SK-N-SH treated with all-trans-retinoic acid at 6 μM for 48 hours (cell line): ENCODE results near the gene VMA21.

ENCODE experiments used
- ATAC-seq: fragments of 200-7000 bp; cut with Tn5 transposase; 3 replicates; pipeline ENCODE4 v1.9.1; 2020; ENCODE audit warnings: mild to moderate bottlenecking, moderate library complexity
- ARNTL ChIP-seq: fragments of 450-650 bp; formaldehyde crosslinking; IDR thresholded peaks from 2 replicates; pipeline ENCODE4 v1.5.0; 2020; ENCODE audit warnings: low read depth, mild to moderate bottlenecking, moderate library complexity, borderline replicate concordance
- BACH2 ChIP-seq: fragments of 250-450 bp; sonication (Bioruptor Pico); IDR thresholded peaks from 2 replicates; pipeline ENCODE4 v1.9.0; 2021; ENCODE audit warnings: mild to moderate bottlenecking, borderline replicate concordance
- CREB5 ChIP-seq: fragments of 250-450 bp; sonication (Bioruptor Pico); IDR thresholded peaks from 2 replicates; pipeline ENCODE4 v1.5.1; 2020; ENCODE audit warnings: low read depth, mild to moderate bottlenecking, moderate library complexity
- CSDC2 ChIP-seq: fragments of 250-450 bp; sonication (Bioruptor Pico); IDR thresholded peaks from 2 replicates; pipeline ENCODE4 v1.5.0; 2020; ENCODE audit warnings: mild to moderate bottlenecking, moderate library complexity
- ISL1 ChIP-seq: fragments of 250-450 bp; sonication (Bioruptor Pico); IDR thresholded peaks from 2 replicates; pipeline ENCODE4 v2.1.2; 2022; ENCODE audit warnings: mild to moderate bottlenecking, moderate library complexity
- OSR1 ChIP-seq: fragments of 250-450 bp; sonication (Bioruptor Pico); IDR thresholded peaks from 2 replicates; pipeline ENCODE4 v1.8.0; 2022; ENCODE audit warnings: moderate library complexity, mild to moderate bottlenecking, inconsistent platforms
- PPARA ChIP-seq: fragments of 250-450 bp; sonication (Bioruptor Pico); IDR thresholded peaks from 2 replicates; pipeline ENCODE4 v1.5.0; 2020; ENCODE audit warnings: mild to moderate bottlenecking, borderline replicate concordance
- RARB ChIP-seq: fragments of 250-450 bp; sonication (Bioruptor Pico); IDR thresholded peaks from 2 replicates; pipeline ENCODE4 v1.8.0; 2021; ENCODE audit warnings: mild to moderate bottlenecking, moderate library complexity
- SNAI2 ChIP-seq: fragments of 250-450 bp; sonication (Bioruptor Pico); IDR thresholded peaks from 2 replicates; pipeline ENCODE4 v1.5.0; 2020; ENCODE audit warnings: mild to moderate bottlenecking, moderate library complexity
- TOX ChIP-seq: fragments of 250-450 bp; sonication (Bioruptor Pico); IDR thresholded peaks from 2 replicates; pipeline ENCODE4 v1.8.0; 2021; ENCODE audit warnings: mild to moderate bottlenecking, moderate library complexity, borderline replicate concordance
- ZC3H10 ChIP-seq: fragments of 250-450 bp; sonication (Bioruptor Pico); IDR thresholded peaks from 2 replicates; pipeline ENCODE4 v1.5.1; 2021; ENCODE audit warnings: mild to moderate bottlenecking, moderate library complexity
- ZFP3 ChIP-seq: fragments of 250-450 bp; sonication (Bioruptor Pico); IDR thresholded peaks from 2 replicates; pipeline ENCODE4 v1.5.0; 2020; ENCODE audit warnings: mild to moderate bottlenecking, moderate library complexity
- ZFP30 ChIP-seq: fragments of 450-650 bp; formaldehyde crosslinking; IDR thresholded peaks from 2 replicates; pipeline ENCODE4 v1.5.0; 2022; ENCODE audit warnings: mild to moderate bottlenecking, moderate library complexity
- ZNF565 ChIP-seq: fragments of 450-650 bp; formaldehyde crosslinking; conservative IDR thresholded peaks from 2 replicates; pipeline ENCODE4 v1.5.0; 2020; ENCODE audit warnings: low read depth, mild to moderate bottlenecking, moderate library complexity
- ZNF8 ChIP-seq: fragments of 450-650 bp; formaldehyde crosslinking; IDR thresholded peaks from 2 replicates; pipeline ENCODE4 v1.5.0; 2020; ENCODE audit warnings: mild to moderate bottlenecking, moderate library complexity
- TF ChIP-seq, protein P1 (sequence below): fragments of 250-450 bp; sonication (Bioruptor Pico); IDR thresholded peaks from 2 replicates; pipeline ENCODE4 v1.5.0; 2020; ENCODE audit warnings: mild to moderate bottlenecking, moderate library complexity
- TF ChIP-seq, protein P2 (sequence below): fragments of 250-450 bp; sonication (Bioruptor Pico); IDR thresholded peaks from 2 replicates; pipeline ENCODE4 v1.8.0; 2020; ENCODE audit warnings: mild to moderate bottlenecking, moderate library complexity, borderline replicate concordance
- TF ChIP-seq, protein P3 (sequence below): fragments of 250-450 bp; sonication (Bioruptor Pico); IDR thresholded peaks from 2 replicates; pipeline ENCODE4 v1.8.0; 2021; ENCODE audit warnings: low read depth, mild to moderate bottlenecking, moderate library complexity, borderline replicate concordance
- TF ChIP-seq, protein P4 (sequence below): fragments of 250-450 bp; sonication (Bioruptor Pico); IDR thresholded peaks from 2 replicates; pipeline ENCODE4 v1.5.1; 2021; ENCODE audit warnings: mild to moderate bottlenecking, moderate library complexity

The VMA21 gene

DNA sequence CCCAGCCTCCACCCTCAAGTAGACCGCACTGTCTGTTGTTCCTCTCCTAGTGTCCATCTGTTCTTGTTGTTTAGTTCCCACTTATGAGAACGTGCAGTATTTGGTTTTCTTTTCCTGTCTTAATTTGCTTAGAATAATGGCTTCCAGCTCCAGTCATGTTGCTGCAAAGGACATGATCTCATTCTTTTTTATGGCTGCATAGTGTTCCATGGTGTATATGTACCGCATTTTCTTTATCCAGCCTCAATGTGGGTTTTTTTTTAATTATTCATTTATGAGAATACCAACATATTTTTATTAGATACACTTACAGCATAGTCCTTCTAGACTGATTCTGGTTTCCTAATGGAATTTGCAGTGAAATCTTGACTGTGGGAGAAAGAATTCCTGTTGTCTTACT lies 1.3 kb downstream of the VMA21 start:
- TF ChIP-seq PPARA (CRISPR knock-in tag) (no peak), ZNF8 (CRISPR knock-in tag) (peak; percentile 81; the same call in 1 of the 2 replicates)
- no peak for ATAC-seq

DNA sequence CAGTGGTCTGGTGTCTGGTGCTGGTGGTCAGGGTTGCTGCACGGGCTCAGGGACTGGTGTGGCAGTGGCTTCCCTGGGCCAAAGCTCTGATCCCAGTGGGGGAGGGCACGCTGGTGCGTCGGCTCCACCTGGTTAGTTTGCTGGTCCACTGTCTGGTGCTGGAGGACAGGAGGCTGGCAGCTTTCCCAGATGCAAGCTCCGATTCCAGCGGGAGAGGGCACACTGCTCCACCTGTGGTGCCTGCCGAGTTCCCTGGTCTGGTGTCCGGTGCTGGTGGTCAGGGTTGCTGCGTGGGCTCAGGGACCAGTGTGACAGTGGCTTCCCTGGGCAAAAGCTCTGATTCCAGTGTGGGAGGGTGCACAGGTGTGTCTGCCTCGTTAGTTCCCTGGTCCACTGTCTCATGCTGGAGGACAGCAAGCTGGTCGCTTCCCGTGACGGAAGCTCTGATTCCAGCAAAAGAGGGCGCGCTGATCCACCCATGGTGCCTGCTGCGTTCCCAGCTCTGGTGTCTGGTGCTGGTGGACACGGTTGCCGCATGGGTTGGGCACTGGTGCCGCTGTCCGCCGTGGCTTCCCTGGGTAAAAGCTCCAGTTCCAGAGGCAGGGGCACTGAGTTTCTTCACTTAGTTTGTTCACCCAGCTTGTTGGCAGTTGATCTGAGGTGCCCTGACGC lies 5.8 kb downstream of the VMA21 start:
- TF ChIP-seq, protein P1, sequence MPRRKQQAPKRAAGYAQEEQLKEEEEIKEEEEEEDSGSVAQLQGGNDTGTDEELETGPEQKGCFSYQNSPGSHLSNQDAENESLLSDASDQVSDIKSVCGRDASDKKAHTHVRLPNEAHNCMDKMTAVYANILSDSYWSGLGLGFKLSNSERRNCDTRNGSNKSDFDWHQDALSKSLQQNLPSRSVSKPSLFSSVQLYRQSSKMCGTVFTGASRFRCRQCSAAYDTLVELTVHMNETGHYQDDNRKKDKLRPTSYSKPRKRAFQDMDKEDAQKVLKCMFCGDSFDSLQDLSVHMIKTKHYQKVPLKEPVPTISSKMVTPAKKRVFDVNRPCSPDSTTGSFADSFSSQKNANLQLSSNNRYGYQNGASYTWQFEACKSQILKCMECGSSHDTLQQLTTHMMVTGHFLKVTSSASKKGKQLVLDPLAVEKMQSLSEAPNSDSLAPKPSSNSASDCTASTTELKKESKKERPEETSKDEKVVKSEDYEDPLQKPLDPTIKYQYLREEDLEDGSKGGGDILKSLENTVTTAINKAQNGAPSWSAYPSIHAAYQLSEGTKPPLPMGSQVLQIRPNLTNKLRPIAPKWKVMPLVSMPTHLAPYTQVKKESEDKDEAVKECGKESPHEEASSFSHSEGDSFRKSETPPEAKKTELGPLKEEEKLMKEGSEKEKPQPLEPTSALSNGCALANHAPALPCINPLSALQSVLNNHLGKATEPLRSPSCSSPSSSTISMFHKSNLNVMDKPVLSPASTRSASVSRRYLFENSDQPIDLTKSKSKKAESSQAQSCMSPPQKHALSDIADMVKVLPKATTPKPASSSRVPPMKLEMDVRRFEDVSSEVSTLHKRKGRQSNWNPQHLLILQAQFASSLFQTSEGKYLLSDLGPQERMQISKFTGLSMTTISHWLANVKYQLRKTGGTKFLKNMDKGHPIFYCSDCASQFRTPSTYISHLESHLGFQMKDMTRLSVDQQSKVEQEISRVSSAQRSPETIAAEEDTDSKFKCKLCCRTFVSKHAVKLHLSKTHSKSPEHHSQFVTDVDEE (CRISPR knock-in tag) = no peak
- TF ChIP-seq ISL1 (CRISPR knock-in tag) (no peak), BACH2 (CRISPR knock-in tag) (no peak), CSDC2 (no peak), OSR1 (CRISPR knock-in tag) (no peak)
- TF ChIP-seq, protein P2, sequence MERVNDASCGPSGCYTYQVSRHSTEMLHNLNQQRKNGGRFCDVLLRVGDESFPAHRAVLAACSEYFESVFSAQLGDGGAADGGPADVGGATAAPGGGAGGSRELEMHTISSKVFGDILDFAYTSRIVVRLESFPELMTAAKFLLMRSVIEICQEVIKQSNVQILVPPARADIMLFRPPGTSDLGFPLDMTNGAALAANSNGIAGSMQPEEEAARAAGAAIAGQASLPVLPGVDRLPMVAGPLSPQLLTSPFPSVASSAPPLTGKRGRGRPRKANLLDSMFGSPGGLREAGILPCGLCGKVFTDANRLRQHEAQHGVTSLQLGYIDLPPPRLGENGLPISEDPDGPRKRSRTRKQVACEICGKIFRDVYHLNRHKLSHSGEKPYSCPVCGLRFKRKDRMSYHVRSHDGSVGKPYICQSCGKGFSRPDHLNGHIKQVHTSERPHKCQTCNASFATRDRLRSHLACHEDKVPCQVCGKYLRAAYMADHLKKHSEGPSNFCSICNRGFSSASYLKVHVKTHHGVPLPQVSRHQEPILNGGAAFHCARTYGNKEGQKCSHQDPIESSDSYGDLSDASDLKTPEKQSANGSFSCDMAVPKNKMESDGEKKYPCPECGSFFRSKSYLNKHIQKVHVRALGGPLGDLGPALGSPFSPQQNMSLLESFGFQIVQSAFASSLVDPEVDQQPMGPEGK (CRISPR knock-in tag) = no peak
- TF ChIP-seq, protein P3, sequence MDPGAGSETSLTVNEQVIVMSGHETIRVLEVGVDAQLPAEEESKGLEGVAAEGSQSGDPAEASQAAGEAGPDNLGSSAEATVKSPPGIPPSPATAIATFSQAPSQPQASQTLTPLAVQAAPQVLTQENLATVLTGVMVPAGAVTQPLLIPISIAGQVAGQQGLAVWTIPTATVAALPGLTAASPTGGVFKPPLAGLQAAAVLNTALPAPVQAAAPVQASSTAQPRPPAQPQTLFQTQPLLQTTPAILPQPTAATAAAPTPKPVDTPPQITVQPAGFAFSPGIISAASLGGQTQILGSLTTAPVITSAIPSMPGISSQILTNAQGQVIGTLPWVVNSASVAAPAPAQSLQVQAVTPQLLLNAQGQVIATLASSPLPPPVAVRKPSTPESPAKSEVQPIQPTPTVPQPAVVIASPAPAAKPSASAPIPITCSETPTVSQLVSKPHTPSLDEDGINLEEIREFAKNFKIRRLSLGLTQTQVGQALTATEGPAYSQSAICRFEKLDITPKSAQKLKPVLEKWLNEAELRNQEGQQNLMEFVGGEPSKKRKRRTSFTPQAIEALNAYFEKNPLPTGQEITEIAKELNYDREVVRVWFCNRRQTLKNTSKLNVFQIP = no peak
- ATAC-seq = peak; percentile 68

DNA sequence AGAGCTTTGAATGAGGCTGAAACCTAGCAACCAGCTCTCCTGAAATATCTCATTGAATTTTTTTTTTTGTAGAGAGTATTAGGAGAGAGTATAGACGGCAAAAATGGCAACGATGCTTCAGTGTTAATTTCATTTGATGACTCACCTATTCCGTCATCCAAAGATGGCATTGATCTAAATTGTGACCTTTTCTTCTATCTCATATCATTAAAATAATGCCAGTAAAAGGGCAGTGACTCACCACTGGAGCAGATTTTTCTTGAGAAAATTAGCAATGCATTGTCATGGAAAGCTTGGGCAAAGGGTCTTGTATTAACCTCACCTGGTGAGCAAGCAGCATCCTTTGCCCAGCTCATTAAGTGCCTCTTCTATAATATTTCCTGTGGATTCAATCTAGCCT lies 19.6 kb downstream of the VMA21 start:
- ATAC-seq = peak; percentile 30; the same call in 2 of the 3 replicates

More for the DNA sequence above, 19.6 kb downstream of the VMA21 start:
- TF ChIP-seq, protein P4, sequence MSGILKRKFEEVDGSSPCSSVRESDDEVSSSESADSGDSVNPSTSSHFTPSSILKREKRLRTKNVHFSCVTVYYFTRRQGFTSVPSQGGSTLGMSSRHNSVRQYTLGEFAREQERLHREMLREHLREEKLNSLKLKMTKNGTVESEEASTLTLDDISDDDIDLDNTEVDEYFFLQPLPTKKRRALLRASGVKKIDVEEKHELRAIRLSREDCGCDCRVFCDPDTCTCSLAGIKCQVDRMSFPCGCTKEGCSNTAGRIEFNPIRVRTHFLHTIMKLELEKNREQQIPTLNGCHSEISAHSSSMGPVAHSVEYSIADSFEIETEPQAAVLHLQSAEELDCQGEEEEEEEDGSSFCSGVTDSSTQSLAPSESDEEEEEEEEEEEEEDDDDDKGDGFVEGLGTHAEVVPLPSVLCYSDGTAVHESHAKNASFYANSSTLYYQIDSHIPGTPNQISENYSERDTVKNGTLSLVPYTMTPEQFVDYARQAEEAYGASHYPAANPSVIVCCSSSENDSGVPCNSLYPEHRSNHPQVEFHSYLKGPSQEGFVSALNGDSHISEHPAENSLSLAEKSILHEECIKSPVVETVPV (CRISPR knock-in tag) = no peak
- TF ChIP-seq ZC3H10 (CRISPR knock-in tag) (no peak), ZNF8 (CRISPR knock-in tag) (no peak), ARNTL (CRISPR knock-in tag) (no peak), CSDC2 (no peak), CREB5 (CRISPR knock-in tag) (no peak), ISL1 (CRISPR knock-in tag) (no peak), OSR1 (CRISPR knock-in tag) (no peak), TOX (CRISPR knock-in tag) (no peak), RARB (CRISPR knock-in tag) (no peak), ZNF565 (CRISPR knock-in tag) (no peak), SNAI2 (CRISPR knock-in tag) (no peak), ZFP30 (no peak), ZFP3 (no peak)
- TF ChIP-seq, protein P3 = no peak
- TF ChIP-seq, protein P1 (CRISPR knock-in tag) = no peak
- TF ChIP-seq, protein P2 (CRISPR knock-in tag) = no peak
